ENCODE results near the gene ENOX1.

Gene ENOX1

DNA sequence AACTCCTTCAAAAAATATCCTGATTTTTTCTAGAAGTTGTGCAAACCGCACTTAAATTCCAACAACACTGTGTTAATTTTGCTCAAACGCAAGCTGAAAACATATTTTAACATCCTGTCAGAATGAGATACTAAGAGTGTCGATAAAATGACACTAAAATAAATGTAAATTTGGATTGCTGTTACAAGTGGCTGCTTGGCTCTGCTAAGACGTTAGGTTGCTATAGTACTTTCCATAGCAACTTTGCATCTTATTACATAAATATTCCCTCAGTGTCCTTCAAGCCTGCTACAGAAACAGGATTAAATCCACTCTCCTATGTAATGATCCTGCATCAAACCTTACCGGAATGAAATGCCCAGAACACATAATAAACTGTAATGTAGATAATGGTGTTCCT, 471.2 kb downstream of the ENOX1 start:
- no peak for DNase-seq (ENCODE audit: low read depth)

DNA sequence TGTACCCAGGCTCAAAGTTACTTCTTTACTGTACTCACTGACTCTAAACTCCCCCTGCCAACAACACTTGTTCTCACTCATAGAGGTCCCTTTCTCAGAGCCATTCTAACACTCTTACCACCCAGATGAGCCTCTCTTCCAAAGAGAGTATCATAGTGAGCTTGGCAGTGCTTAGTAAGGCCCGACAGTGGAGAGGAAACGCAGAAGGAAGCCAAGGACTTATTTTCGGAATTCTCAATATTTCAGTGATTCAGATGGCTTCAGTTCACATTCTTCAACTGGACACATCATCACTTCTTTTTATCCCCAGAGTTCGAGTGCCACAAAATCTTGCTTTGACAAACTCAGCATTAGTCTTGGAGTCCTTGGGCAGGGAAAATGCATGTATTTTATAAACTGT, 477.5 kb downstream of the ENOX1 start:
- TF ChIP-seq, protein P1, sequence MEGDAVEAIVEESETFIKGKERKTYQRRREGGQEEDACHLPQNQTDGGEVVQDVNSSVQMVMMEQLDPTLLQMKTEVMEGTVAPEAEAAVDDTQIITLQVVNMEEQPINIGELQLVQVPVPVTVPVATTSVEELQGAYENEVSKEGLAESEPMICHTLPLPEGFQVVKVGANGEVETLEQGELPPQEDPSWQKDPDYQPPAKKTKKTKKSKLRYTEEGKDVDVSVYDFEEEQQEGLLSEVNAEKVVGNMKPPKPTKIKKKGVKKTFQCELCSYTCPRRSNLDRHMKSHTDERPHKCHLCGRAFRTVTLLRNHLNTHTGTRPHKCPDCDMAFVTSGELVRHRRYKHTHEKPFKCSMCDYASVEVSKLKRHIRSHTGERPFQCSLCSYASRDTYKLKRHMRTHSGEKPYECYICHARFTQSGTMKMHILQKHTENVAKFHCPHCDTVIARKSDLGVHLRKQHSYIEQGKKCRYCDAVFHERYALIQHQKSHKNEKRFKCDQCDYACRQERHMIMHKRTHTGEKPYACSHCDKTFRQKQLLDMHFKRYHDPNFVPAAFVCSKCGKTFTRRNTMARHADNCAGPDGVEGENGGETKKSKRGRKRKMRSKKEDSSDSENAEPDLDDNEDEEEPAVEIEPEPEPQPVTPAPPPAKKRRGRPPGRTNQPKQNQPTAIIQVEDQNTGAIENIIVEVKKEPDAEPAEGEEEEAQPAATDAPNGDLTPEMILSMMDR (IDR thresholded peaks at IDR 0.05; ENCODE audit: low read length, missing control alignments): no peak
- peak; percentile 29 for DNase-seq (ENCODE audit: low read depth)
- no peak overlapping the region for H3K4me3 ChIP-seq (replicated peaks; ENCODE audit: low read depth, low read length)

More for the DNA sequence above, 471.2 kb downstream of the ENOX1 start:
- TF ChIP-seq, protein P1 (IDR thresholded peaks at IDR 0.05; ENCODE audit: low read length, missing control alignments): no peak
- H3K4me3 ChIP-seq (replicated peaks; ENCODE audit: low read depth, low read length): no peak overlapping the region

DNA sequence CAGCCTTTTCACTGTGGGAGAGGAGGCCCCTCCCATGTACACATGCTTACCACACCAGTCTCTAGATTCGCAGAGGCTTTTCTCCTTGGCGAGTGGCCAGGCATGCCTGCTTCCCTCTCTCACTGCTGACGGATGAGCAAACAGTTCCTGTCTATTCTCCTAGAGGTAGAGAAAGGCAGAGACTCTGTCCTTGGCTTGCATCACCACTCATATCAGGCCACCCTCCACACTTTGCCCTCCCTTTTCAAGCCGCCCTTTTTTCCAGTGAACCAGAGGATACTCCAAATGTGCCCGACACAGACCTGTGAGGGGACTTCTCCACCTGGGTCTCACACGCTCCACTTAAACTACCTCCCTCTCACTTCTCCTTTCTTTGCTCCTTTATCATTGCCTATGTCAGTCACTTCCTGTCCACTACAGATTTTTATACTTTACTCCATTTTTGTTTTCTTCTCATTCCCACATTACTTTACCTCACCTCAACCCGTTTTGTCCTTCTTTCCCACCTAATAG, 478.8 kb downstream of the ENOX1 start:
- peak; percentile 95 for DNase-seq (ENCODE audit: low read depth)
- H3K4me3 ChIP-seq (replicated peaks; ENCODE audit: low read depth, low read length): no peak overlapping the region
- TF ChIP-seq, protein P1 (IDR thresholded peaks at IDR 0.05; ENCODE audit: low read length, missing control alignments): peak; percentile 3

DNA sequence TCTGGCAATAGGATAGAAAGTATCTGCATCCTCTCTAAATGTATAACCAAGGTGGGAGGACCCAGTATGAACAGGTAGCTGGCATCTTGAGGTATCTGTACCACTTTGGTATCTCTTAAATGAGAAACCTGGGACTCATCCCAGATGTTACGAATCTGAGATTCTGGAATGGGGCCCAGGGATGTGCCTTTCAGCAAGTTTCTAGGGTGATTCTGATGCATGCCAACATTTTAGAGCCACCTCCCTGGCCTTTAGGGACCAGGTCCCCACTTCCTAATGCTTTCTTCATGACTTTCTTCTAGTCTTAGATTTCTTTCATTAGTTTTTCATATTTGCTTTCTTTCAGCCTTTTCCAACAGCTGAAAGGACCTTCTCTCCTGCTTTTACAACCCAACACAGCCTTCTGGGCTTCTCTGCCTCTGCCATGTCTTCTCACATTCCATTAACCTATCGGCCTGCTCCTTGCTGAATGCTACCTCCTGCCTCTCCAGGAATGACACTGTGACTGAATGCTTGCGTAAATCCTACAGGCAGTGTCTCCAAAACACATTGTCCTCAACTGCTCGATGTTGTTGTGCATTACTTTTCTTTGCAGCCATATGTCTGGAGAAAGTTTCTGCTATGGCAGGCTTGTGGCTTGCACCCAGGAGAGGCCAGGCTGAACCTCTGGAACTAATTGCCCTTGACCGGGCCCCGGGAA, 479.4 kb downstream of the ENOX1 start:
- no peak for DNase-seq (ENCODE audit: low read depth)
- TF ChIP-seq, protein P1 (IDR thresholded peaks at IDR 0.05; ENCODE audit: low read length, missing control alignments): no peak
- no peak overlapping the region for H3K4me3 ChIP-seq (replicated peaks; ENCODE audit: low read depth, low read length)

DNA sequence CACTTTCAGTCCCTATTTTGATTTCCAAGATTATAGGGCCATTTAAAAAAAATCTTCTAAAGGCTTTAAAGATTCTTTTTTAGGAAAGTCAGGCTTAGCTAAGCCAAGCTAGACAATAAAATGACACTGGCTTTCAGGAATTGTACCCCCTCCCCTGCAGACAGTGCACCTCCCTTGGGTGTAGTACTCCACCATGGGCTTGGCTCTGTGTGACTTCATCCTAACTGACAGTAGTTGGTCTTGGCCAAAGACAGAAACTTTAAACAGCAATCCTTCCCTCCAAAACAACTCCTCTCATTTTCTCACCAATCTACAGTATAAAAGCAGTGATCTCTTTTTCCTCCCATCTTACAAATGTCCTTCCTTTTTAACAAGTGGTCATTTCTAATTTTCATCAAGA, 480.4 kb downstream of the ENOX1 start:
- H3K4me3 ChIP-seq (replicated peaks; ENCODE audit: low read depth, low read length): no peak overlapping the region
- no peak for DNase-seq (ENCODE audit: low read depth)

DNA sequence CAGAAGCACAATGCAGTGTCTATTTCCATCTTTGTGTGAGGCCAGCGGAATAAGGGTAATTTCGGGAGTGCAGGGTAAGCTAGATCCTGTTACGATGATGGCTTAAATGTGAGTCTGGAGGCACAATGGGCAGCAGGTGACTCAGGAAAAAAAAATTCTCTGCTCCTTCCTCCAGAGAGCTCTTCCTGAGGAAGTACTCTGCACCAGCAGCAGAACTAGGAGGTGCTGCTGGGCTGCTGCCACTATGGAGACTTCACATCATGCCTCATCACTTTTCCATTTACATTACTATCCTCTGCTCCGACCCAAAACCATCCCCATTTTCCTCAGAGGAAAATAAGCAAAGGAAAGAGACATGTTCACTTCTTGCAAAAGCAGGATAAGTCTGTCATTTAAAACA, 481.4 kb downstream of the ENOX1 start:
- DNase-seq (ENCODE audit: low read depth): peak; percentile 42
- H3K4me3 ChIP-seq (replicated peaks; ENCODE audit: low read depth, low read length): no peak overlapping the region
- TF ChIP-seq, protein P1 (IDR thresholded peaks at IDR 0.05; ENCODE audit: low read length, missing control alignments): no peak

More for the DNA sequence above, 480.4 kb downstream of the ENOX1 start:
- TF ChIP-seq, protein P1 (IDR thresholded peaks at IDR 0.05; ENCODE audit: low read length, missing control alignments): no peak

DNA sequence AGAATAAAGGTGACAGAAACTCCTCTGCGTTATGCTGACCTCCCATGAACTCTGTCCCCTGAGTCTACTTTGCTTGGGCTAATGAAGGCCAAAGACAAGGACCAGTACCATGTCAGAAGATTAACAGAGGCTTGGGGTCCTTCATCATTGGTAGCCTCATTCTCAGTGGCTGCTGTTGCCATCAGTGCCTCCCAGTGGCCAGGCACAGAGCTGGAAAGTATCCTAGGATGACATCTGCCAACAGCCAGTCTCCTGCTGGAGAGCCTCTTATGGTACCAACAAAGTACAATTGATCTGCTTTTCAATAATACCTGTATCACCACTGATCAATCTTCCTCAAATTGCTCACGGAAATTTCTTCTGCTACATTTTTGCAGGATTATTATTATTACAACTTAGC, 481.8 kb downstream of the ENOX1 start:
- TF ChIP-seq, protein P1 (IDR thresholded peaks at IDR 0.05; ENCODE audit: low read length, missing control alignments): peak; percentile 3
- H3K4me3 ChIP-seq (replicated peaks; ENCODE audit: low read depth, low read length): no peak overlapping the region
- no peak for DNase-seq (ENCODE audit: low read depth)
